ENCODE results near the gene RANGRF. TPM values are rescaled to one million over a fixed set of nuclear protein-coding genes. Genes with fewer than 3 reads are reported as not detected.

The RANGRF gene
- total and polyA plus RNA-seq, 9 of the 15 experiments (the other 6 are each of a cell fraction or from before 2014, with no cell fraction given), result 7.6 to 60.0 (median 16.0) TPM

- intact Hi-C loops (cut with micrococcal nuclease) (no loop called here), in situ Hi-C loops (cut with MboI) (no loop called here)
- ChIA-PET CTCF (ENCODE audit: low intra/inter-chr PET ratio) (no interaction called here), POLR2A (interaction anchor here (0.8 to 1.4 kb wide), 2 partner anchors 10 to 11 kb away, joined by 3 read pairs; no protein-coding TSS in a partner anchor)
- Histone ChIP-seq H2AFZ (ENCODE audit: low read depth, low read length) (peak overlapping the region; percentile 95), H3K9ac (ENCODE audit: insufficient read depth in 1 of 2, low read depth in 2 of 2, low read length in 2 of 2) (peak overlapping the region in 1 of 2 experiments; percentile 92; a peak in 2 of 4 replicates), H3K27me3 (ENCODE audit: control insufficient read depth in 2 of 2, insufficient read depth in 2 of 2, low read length in 2 of 2) (no peaks in the 10 kb centered on the region), H3K4me3 (no peak overlapping the region), H3K9me3 (replicated peaks; ENCODE audit: control insufficient read depth, insufficient read depth, low read depth, low read length) (no peaks in the 10 kb centered on the region), H3K79me2 (ENCODE audit: control insufficient read depth, insufficient read depth, low read length) (no peaks in the 10 kb centered on the region), H3K9me1 (ENCODE audit: control insufficient read depth, insufficient read depth, low read length) (no peaks in the 10 kb centered on the region), H3K4me2 (ENCODE audit: insufficient read depth, low read length) (peak overlapping the region; percentile 77), H3K36me3 (ENCODE audit: control insufficient read depth, insufficient read depth, low read length) (no peaks in the 10 kb centered on the region), H3K4me1 (replicated peaks in 1 of 2; ENCODE audit: control insufficient read depth in 2 of 2, insufficient read depth in 2 of 2, low read length in 2 of 2) (peaks cover 0 to 15% of the 10 kb centered on the region in 2 experiments; a peak in 3 of 5 replicates), H4K20me1 (replicated peaks; ENCODE audit: control insufficient read depth, insufficient read depth, low read length) (no peaks in the 10 kb centered on the region), H3K27ac (ENCODE audit: extremely low read depth, low read depth, low read length) (no peak overlapping the region)
- FAIRE-seq (no peak), ATAC-seq (no peak), DNase-seq (ENCODE audit: extremely low read depth in 1 of 4, low spot score in 3 of 4) (no peak)
- no TSS peak for BruUV-seq (replicated peaks)
- TF ChIP-seq NR2F6 (CRISPR knock-in tag; IDR thresholded peaks at IDR 0.05), result no peak
- TF ChIP-seq ZNF316 (IDR thresholded peaks at IDR 0.05), result no peak
- TF ChIP-seq MCM3 (IDR thresholded peaks at IDR 0.05), result no peak
- WGBS (ENCODE audit: insufficient coverage, low coverage, missing lambda C conversion rate), result 93% methylated on average over 9 of the region's 25 CpGs
These were observed 38.8 kb downstream of the RANGRF start for GRCh38 chr17:8327303-8327649.

- ChIA-PET CTCF (ENCODE audit: low intra/inter-chr PET ratio) (no interaction called here), POLR2A (interaction anchor here (0.6 kb wide), 1 partner anchor 222 kb away, joined by 3 read pairs; no protein-coding TSS in a partner anchor)
- Histone ChIP-seq H3K4me3 (no peak overlapping the region), H3K79me2 (ENCODE audit: control insufficient read depth, insufficient read depth, low read length) (no peaks in the 10 kb centered on the region), H3K4me2 (ENCODE audit: insufficient read depth, low read length) (no peak overlapping the region), H3K9me3 (replicated peaks; ENCODE audit: control insufficient read depth, insufficient read depth, low read depth, low read length) (no peaks in the 10 kb centered on the region), H3K27me3 (ENCODE audit: control insufficient read depth in 2 of 2, insufficient read depth in 2 of 2, low read length in 2 of 2) (no peaks in the 10 kb centered on the region), H2AFZ (ENCODE audit: low read depth, low read length) (no peak overlapping the region), H3K4me1 (replicated peaks in 1 of 2; ENCODE audit: control insufficient read depth in 2 of 2, insufficient read depth in 2 of 2, low read length in 2 of 2) (peaks cover 0 to 8% of the 10 kb centered on the region in 2 experiments; a peak in 2 of 5 replicates), H3K36me3 (ENCODE audit: control insufficient read depth, insufficient read depth, low read length) (no peaks in the 10 kb centered on the region), H3K9ac (ENCODE audit: insufficient read depth in 1 of 2, low read depth in 2 of 2, low read length in 2 of 2) (no peak overlapping the region), H3K27ac (ENCODE audit: extremely low read depth, low read depth, low read length) (no peak overlapping the region), H4K20me1 (replicated peaks; ENCODE audit: control insufficient read depth, insufficient read depth, low read length) (no peaks in the 10 kb centered on the region), H3K9me1 (ENCODE audit: control insufficient read depth, insufficient read depth, low read length) (no peaks in the 10 kb centered on the region)
- peak; percentile 94 for TF ChIP-seq ZNF12 (CRISPR knock-in tag; IDR thresholded peaks at IDR 0.05)
- TF ChIP-seq ZNF280B (CRISPR knock-in tag; IDR thresholded peaks at IDR 0.05), result no peak
- no TSS peak for BruUV-seq (replicated peaks)
- FAIRE-seq (no peak), DNase-seq (ENCODE audit: extremely low read depth in 1 of 4, low spot score in 3 of 4) (no peak), ATAC-seq (no peak)
- in situ Hi-C loops (cut with MboI), result no loop called here
- intact Hi-C loops (cut with micrococcal nuclease), result no loop called here
- WGBS (ENCODE audit: insufficient coverage, low coverage, missing lambda C conversion rate), result 10% methylated on average over 2 of the region's 2 CpGs
These were observed 43.7 kb downstream of the RANGRF start for GRCh38 chr17:8332128-8332527.

Measured in K562 (cell line).